Measurements from ENCODE around the gene PPARGC1A.

DNA sequence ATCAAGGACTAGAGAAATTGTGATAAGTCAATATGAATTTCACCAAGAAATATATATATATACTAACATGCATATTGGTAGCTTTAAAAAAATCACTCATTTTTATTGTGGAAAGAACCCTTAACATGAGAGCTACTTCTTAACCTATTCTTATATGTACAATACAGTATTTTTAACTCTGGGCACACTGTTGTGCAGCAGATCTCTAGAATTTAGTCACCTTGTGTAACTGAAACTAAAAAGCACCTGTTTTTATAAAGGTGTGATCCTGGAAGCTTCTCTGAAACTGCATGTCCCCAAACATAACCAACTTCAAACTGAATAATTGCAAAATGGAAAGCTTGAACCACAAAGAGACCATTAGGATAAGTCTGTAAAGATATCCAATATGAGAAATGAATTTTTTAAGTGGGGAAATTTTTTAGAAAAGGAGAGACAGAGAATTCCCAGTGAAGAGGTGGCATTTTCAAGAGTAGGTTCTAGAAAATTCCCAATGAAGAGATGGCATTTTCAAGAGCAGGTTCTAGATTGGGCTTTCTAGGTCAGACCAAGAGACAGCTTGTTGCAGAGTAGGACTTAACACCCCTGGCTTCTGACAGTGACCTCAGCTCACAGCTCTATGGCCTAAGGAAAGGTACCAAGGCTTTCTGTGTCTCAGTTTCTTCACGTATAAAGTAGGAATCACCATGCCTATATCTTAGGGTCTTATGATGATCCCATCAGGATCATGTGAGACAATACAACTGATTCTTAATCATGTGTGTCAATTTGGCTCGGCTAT is 22.0 kb upstream of the PPARGC1A start:
- TF ChIP-seq, protein P1, sequence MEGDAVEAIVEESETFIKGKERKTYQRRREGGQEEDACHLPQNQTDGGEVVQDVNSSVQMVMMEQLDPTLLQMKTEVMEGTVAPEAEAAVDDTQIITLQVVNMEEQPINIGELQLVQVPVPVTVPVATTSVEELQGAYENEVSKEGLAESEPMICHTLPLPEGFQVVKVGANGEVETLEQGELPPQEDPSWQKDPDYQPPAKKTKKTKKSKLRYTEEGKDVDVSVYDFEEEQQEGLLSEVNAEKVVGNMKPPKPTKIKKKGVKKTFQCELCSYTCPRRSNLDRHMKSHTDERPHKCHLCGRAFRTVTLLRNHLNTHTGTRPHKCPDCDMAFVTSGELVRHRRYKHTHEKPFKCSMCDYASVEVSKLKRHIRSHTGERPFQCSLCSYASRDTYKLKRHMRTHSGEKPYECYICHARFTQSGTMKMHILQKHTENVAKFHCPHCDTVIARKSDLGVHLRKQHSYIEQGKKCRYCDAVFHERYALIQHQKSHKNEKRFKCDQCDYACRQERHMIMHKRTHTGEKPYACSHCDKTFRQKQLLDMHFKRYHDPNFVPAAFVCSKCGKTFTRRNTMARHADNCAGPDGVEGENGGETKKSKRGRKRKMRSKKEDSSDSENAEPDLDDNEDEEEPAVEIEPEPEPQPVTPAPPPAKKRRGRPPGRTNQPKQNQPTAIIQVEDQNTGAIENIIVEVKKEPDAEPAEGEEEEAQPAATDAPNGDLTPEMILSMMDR (IDR thresholded peaks at IDR 0.05) = no peak
- TF ChIP-seq POLR2AphosphoS5 (IDR thresholded peaks at IDR 0.05) = no peak
- no peak for TF ChIP-seq POLR2A (IDR thresholded peaks at IDR 0.05; ENCODE audit: low read depth)
- no peak for TF ChIP-seq EP300 (IDR thresholded peaks at IDR 0.05)
